Activated naive CD8-positive, alpha-beta T cell (primary cell): ENCODE results near the gene UTP18.
A peak's percentile ranks its signal among the peaks of the same experiment; 100 is the strongest.
"Not testable (repeated sequence)": the region's sequence is repeated elsewhere in the genome, so short reads cannot be mapped to it uniquely, and the experiment has no call there.

Source experiments
- H3K27ac Mint-ChIP-seq: one replicate; pipeline ENCODE4 v1.8.0; 2021; ENCODE audit warnings: mixed read lengths
- H3K27me3 Mint-ChIP-seq: one replicate; pipeline ENCODE4 v1.8.0; 2021; ENCODE audit warnings: mixed read lengths
- H3K36me3 Mint-ChIP-seq: one replicate; pipeline ENCODE4 v1.8.0; 2021; ENCODE audit warnings: mixed read lengths
- H3K4me1 Mint-ChIP-seq: one replicate; pipeline ENCODE4 v1.8.0; 2021; ENCODE audit warnings: low read depth, mixed read lengths
- H3K4me3 Mint-ChIP-seq: one replicate; pipeline ENCODE4 v1.8.0; 2021; ENCODE audit warnings: mild to moderate bottlenecking, mixed read lengths
- H3K9me3 Mint-ChIP-seq: one replicate; pipeline ENCODE4 v1.8.0; 2021; ENCODE audit warnings: low read depth, mixed read lengths

Gene UTP18

DNA sequence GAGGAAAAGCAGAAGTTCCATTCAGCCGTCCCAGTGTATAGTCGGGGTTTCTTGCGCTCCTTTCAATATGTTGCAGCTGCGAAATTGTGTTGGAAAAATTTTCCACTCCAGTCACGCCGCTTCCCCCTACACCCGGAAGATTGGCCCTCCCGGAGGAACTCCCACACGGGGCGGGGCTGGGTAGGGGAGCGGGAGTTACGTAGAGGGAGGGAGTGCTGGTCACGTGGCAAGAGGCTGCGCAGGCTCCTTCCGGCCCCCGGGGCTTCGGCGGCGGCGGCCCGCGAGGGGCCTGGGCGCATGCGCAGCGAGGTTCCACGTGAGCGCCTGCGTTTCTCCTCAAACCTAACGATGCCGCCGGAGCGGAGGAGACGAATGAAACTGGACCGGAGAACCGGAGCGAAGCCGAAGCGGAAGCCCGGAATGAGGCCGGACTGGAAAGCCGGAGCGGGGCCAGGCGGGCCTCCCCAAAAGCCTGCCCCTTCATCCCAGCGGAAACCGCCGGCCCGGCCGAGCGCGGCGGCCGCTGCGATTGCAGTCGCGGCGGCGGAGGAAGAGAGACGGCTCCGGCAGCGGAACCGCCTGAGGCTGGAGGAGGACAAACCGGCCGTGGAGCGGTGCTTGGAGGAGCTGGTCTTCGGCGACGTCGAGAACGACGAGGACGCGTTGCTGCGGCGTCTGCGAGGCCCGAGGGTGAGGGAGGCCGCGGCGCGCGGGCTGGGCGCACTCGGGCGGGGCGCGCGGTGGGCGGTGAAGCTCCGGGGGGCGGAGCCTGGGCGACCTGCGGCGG is at the start of gene UTP18:
Gene UTP18 (plus strand): TSS at position 310 of the 787 bp plus-strand sequence. CDS start 39 bp downstream, at position 349.
- Mint-ChIP-seq H3K4me3 (peak within 1 kb of the TSS; percentile 95), H3K27me3 (no peaks in the 10 kb centered on the region), H3K9me3 (no peaks in the 10 kb centered on the region), H3K36me3 (peaks cover 6% of the 10 kb centered on the region), H3K4me1 (peaks cover 74% of the 10 kb centered on the region), H3K27ac (peak within 1 kb of the TSS; percentile 97)

DNA sequence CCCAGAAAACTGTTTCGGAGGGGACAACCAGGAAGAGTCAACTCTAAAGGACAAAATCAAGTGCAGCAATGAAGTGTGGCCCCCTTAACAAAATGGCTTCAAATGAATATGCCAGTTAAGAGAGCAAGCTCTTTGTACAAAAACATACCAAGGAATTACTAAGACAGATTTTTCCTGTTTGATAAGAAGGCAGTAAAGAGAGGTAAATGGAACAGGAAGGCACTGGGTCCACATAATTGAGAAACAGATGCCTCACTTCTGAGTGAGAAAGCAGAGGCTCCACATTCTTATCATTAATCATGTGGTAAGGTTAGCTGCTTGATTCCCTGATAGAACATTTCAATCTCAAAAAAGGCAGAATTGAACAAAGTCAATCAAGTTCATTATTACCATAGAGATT is 45.4 kb upstream of the UTP18 start:
- Mint-ChIP-seq H3K4me3 (no peak overlapping the region), H3K4me1 (no peaks in the 10 kb centered on the region), H3K27me3 (no peaks in the 10 kb centered on the region), H3K27ac (no peak overlapping the region), H3K36me3 (peaks cover 5% of the 10 kb centered on the region), H3K9me3 (no peaks in the 10 kb centered on the region)

DNA sequence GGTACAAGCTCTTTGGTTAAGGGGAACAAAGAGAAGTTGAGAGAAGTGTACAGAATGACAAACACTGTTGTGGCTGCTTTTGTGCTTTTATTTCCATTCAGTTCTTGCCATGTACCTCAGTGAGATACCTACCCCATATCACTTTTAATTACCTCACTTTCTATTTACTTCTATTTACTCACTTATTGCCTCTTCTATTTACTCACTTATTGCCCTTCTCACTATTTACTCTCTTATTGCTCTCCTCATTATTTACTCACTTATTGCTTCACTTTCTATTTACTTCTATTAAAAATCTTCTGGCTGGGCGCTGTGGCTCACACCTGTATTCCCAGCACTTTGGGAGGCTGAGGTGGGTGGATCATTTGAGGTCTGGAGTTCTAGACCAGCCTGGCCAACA is 42.4 kb upstream of the UTP18 start:
- Mint-ChIP-seq H3K27ac (no peak overlapping the region), H3K4me3 (no peak overlapping the region), H3K36me3 (peaks cover 10% of the 10 kb centered on the region), H3K27me3 (no peaks in the 10 kb centered on the region), H3K9me3 (no peaks in the 10 kb centered on the region), H3K4me1 (no peaks in the 10 kb centered on the region)

DNA sequence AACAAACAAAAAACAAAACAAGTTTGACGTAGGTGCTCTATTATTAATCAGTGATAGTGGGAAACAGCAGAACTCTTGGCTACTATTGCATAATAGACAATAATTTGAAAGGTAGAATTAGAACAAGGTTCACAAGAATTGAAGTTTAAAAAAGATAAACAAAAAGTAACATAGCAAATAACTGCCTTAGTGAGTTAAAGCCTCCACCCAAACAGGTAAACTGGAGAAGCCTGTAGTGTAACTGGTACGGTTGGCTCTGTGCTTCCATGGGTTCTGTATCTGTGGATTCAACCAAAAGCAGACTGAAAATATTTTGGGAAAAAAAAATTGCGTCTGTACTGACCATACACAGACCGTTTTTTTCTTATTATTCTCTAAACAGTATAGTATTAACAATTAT is 39.0 kb upstream of the UTP18 start:
- H3K27me3 Mint-ChIP-seq = no peaks in the 10 kb centered on the region
- H3K27ac Mint-ChIP-seq = no peak overlapping the region
- H3K4me1 Mint-ChIP-seq = peaks cover 14% of the 10 kb centered on the region
- no peak overlapping the region for H3K4me3 Mint-ChIP-seq
- no peaks in the 10 kb centered on the region for H3K9me3 Mint-ChIP-seq
- peaks cover 14% of the 10 kb centered on the region for H3K36me3 Mint-ChIP-seq

DNA sequence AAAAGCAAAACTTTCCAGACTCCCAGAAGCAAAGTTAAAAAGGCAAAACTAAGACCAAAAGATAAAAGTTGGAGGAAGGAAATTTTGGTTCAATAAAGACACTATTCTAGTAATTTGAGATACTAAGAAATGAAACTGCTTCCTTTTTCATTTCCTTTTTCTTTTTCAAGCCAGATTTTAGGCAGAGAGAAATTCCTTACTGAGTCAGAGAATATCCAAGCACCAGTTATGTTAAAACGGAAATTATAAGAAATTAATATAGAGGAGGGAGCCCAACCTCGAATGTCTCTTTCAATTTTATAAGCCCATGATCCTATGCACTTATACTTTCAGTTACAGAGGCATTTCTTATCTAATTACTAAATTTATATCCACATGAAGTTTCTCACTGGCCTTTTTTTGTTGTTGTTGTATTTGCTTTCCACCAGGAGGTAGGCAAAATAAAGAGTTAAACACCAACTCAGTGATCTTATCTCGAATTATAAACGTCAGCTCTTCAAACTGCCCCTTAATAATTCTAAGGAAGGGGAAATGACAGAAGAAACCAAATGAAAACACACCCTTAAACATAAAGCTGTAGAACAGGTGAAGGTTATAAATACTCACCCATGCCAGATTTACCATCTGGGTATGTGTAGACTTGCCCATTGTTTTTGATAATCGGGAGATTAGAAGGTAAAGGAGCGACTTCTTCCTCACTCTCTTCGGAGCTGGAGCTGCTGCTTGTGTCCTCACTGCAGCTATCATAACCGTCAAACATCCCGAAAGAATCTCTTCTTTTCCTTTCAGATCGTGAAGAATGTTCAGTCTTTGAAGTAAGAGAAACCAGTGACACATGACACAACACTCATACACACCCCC is 35.7 kb upstream of the UTP18 start:
- peaks cover 12% of the 10 kb centered on the region for H3K36me3 Mint-ChIP-seq
- no peaks in the 10 kb centered on the region for H3K27me3 Mint-ChIP-seq
- peaks cover 23% of the 10 kb centered on the region for H3K4me1 Mint-ChIP-seq
- no peaks in the 10 kb centered on the region for H3K9me3 Mint-ChIP-seq
- H3K27ac Mint-ChIP-seq = peak overlapping the region; percentile 67
- no peak overlapping the region for H3K4me3 Mint-ChIP-seq

DNA sequence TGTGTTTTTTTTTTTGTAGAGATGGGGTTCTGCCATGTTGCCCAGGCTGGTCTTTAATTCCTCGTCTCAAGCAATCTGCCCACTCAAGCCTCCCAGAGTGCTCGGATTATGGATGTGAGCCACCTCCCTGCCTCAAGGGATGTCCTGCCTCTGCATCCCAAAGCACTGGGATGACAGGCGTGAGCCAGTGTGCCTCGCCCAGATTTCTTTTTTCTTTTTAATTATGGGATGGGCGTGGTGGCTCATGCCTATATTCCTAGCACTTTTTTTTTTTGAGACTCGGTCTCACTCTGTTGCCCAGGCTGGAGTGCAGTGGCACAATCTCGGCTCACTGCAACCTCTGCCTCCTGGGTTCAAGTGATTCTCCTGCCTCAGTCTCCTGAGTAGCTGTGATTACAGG is 34.8 kb upstream of the UTP18 start:
- not testable (repeated sequence) for H3K36me3 Mint-ChIP-seq, H3K4me3 Mint-ChIP-seq, H3K9me3 Mint-ChIP-seq, H3K27me3 Mint-ChIP-seq, H3K27ac Mint-ChIP-seq
- peaks cover 31% of the 10 kb centered on the region for H3K4me1 Mint-ChIP-seq

DNA sequence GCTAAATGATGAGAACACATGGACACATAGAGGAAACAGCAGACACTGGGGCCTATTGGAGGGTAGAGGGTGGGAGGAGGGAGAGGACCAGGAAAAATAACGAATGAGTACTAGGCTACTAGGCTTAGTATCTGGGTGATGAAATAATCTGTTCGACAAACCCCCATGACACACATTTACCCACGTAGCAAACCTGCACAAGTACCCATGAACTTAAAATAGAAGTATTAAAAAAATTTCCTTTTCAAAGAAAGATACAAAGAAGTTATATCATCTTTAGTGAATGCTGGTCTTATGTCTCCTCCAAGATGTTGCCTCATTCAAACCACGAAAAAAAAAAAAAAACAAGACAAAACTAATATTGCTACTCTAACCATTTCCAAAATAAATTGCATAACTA is 32.2 kb upstream of the UTP18 start:
- no peak overlapping the region for H3K4me3 Mint-ChIP-seq
- H3K27me3 Mint-ChIP-seq = no peaks in the 10 kb centered on the region
- H3K9me3 Mint-ChIP-seq = no peaks in the 10 kb centered on the region
- H3K4me1 Mint-ChIP-seq = peaks cover 41% of the 10 kb centered on the region
- H3K36me3 Mint-ChIP-seq = peaks cover 5% of the 10 kb centered on the region
- no peak overlapping the region for H3K27ac Mint-ChIP-seq

DNA sequence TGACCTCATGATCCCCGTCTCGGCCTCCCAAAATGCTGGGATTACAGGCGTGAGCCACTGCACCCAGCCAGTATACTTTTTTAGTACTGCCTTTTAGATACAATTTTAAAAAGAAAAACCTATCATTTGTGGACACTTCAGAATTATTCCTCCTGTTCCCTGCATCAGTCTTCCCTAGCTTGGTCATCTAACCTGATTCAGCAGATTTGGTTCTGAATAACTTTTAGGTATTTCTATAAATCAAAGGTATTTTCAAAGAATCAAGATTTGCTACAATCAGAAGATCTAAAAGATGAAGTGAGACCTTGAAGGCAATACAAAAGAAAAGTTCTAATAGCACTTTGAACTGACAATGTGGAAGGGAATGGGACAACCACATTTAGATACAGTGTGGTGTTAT is 30.5 kb upstream of the UTP18 start:
- H3K36me3 Mint-ChIP-seq = peaks cover 4% of the 10 kb centered on the region
- no peak overlapping the region for H3K27ac Mint-ChIP-seq
- H3K9me3 Mint-ChIP-seq = no peaks in the 10 kb centered on the region
- H3K4me1 Mint-ChIP-seq = peaks cover 39% of the 10 kb centered on the region
- H3K27me3 Mint-ChIP-seq = no peaks in the 10 kb centered on the region
- H3K4me3 Mint-ChIP-seq = no peak overlapping the region

DNA sequence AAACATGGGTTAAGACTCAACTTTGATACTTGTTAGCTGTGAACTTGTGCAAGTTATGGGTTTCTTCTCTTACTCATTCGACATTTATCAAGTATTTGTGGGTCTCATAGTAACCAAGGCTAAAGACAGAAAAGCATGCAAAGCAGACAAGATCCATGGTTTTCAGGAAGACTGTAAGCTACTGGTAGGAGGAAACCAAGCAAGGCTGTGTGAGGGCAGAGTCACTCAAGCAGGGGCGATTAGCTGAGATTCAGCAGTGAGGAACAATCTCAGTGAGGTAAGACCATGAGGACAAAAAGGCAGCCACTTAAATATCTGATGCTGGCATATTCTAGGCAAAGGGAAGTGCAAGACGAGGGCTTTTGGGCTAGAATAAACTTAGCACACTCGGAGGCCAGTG is 30.0 kb upstream of the UTP18 start:
- H3K36me3 Mint-ChIP-seq = peaks cover 3% of the 10 kb centered on the region
- H3K27ac Mint-ChIP-seq = peak overlapping the region; percentile 6
- peaks cover 40% of the 10 kb centered on the region for H3K4me1 Mint-ChIP-seq
- H3K27me3 Mint-ChIP-seq = no peaks in the 10 kb centered on the region
- H3K4me3 Mint-ChIP-seq = no peak overlapping the region
- H3K9me3 Mint-ChIP-seq = no peaks in the 10 kb centered on the region

DNA sequence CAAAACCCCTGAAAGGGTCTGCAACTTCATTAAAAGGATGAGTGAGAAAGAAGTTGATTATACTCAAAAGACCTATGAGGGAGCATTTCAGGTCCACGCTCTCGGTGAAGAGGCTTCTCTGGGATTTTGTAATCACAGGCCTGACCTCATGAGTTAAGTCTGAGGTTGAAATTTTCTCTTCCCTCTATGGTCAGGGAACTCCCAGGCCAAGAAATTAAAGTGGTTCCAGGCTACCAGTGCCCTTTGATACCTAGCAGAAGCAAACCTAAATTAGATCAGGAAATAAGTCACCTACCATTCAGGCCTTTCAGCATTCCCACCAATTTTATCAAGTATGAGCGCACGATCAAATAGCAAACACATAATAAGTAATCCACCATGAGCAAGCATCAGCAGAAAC is 28.3 kb upstream of the UTP18 start:
- H3K27ac Mint-ChIP-seq = no peak overlapping the region
- no peaks in the 10 kb centered on the region for H3K27me3 Mint-ChIP-seq
- H3K36me3 Mint-ChIP-seq = peaks cover 5% of the 10 kb centered on the region
- H3K9me3 Mint-ChIP-seq = no peaks in the 10 kb centered on the region
- peaks cover 48% of the 10 kb centered on the region for H3K4me1 Mint-ChIP-seq
- no peak overlapping the region for H3K4me3 Mint-ChIP-seq

DNA sequence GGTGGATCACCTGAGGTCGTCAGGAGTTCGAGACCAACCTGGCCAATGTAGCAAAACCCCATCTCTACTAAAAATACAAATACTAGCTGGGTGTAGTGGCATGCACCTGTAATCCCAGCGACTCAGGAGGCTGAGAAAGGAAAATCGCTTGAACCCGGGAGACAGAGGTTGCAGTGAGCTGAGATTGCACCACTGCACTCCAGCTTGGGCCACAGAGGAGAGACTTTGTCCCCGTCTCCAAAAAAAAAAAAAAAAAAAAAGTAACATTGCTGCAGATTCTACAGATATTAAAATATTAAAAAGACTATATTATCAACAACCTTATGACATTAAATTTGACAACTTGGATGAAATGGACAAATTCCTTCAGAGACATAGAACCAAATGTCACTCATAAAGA is 26.2 kb upstream of the UTP18 start:
- Mint-ChIP-seq H3K4me3 (no peak overlapping the region), H3K9me3 (no peaks in the 10 kb centered on the region), H3K36me3 (peaks cover 8% of the 10 kb centered on the region), H3K4me1 (peaks cover 60% of the 10 kb centered on the region), H3K27ac (no peak overlapping the region), H3K27me3 (no peaks in the 10 kb centered on the region)

DNA sequence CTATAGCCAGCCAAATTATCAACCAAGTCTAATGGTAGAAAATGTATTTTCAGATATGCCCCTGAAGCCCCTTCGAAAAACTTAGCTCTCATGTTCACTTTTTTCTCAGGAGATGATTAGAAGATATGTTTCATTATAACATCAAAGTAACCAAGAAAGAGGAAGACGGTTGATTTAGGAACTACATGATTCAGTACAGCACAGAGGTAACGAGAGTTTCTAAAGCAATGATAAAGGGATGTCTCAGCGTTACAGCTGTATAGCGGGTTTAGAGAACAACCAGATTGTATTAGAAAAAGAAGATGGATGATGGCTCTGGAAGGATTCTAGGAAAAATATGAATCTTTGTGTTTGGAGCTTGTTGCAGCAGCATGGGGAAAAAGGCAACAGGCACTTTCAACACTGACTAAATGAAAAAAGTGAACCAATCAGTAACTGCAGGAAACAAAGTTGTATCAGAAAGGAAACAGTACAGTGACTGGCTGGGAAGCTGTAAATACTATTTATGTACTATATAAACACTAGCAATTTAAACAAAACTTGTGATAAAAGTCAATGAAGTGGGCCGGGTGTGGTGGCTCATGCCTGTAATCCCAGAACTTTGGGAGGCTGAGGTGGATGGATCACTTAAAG is 22.0 kb upstream of the UTP18 start:
- H3K36me3 Mint-ChIP-seq = peaks cover 5% of the 10 kb centered on the region
- H3K27ac Mint-ChIP-seq = peak overlapping the region; percentile 75
- H3K4me1 Mint-ChIP-seq = peaks cover 59% of the 10 kb centered on the region
- H3K9me3 Mint-ChIP-seq = no peaks in the 10 kb centered on the region
- H3K27me3 Mint-ChIP-seq = no peaks in the 10 kb centered on the region
- peak overlapping the region; percentile 63 for H3K4me3 Mint-ChIP-seq

DNA sequence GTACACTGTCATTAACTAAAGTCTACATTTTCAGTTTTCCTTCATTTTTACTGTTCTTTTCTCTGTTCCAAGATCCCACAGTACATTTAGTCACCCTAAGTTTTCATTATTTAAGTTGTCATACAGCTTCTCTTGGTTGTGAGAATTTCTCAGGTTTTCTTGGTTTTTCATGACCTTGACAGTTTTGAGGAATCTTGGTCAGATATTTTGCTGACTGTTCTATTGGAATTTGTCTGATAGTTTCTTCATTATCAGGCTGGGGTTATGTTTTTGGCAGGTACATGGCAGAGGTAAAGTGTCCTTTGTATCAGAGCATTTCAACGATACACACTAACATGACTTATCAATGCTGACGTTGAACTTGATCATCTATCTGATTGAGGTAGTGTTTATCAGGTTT is 20.1 kb upstream of the UTP18 start:
- no peaks in the 10 kb centered on the region for H3K27me3 Mint-ChIP-seq

DNA sequence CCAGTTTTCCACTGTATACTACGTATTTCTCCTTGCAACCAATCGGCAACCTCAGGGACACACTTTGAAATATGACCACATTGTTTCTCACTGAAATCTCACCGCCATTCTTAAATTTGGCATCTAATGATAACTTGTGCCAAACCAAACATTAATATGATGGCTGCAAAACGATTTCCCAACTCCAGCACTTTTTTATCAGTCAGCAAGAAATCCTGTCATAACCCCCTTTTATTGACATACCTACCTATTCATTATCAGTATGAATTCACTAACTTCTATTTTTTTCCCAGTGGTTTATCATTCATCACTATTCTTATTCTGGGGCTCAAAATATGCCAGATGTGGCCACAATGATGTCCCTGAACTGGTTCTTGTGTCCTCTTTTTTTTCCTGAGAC is 16.3 kb upstream of the UTP18 start:
- Mint-ChIP-seq H3K4me3 (no peak overlapping the region), H3K27ac (peak overlapping the region; percentile 0), H3K4me1 (peaks cover 30% of the 10 kb centered on the region), H3K27me3 (no peaks in the 10 kb centered on the region), H3K36me3 (no peaks in the 10 kb centered on the region), H3K9me3 (no peaks in the 10 kb centered on the region)

More for the DNA sequence above, 20.1 kb upstream of the UTP18 start:
- no peaks in the 10 kb centered on the region for H3K9me3 Mint-ChIP-seq
- H3K4me1 Mint-ChIP-seq = peaks cover 54% of the 10 kb centered on the region
- H3K27ac Mint-ChIP-seq = no peak overlapping the region
- peaks cover 5% of the 10 kb centered on the region for H3K36me3 Mint-ChIP-seq
- H3K4me3 Mint-ChIP-seq = no peak overlapping the region

DNA sequence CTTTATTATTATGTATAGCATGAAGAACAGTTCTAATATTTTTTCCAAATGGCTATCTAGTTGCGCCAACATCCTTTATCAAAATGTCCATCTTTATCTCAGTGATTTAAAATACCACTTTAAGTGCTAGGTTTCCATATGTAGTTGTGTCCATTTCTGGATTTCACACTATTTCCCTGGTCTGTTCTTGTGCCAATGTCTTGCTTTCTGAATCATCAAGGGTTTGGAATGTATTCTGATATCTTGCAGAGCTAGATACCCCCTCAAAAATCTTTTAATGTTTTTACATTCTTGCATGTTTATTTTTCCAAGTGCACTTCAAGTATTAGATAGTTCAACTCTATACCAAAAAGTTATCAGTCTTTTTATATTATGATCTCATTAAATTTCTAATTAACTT is 14.8 kb upstream of the UTP18 start:
- H3K4me3 Mint-ChIP-seq = no peak overlapping the region
- peaks cover 21% of the 10 kb centered on the region for H3K4me1 Mint-ChIP-seq
- H3K36me3 Mint-ChIP-seq = no peaks in the 10 kb centered on the region
- H3K9me3 Mint-ChIP-seq = no peaks in the 10 kb centered on the region
- H3K27me3 Mint-ChIP-seq = no peaks in the 10 kb centered on the region
- H3K27ac Mint-ChIP-seq = no peak overlapping the region
